GM18520 (cell line): ENCODE data around the gene CHST7.
"Not testable (repeated sequence)": the region's sequence is repeated elsewhere in the genome, so short reads cannot be mapped to it uniquely, and the experiment has no call there.

ENCODE experiments used
- ATAC-seq: cut with Tn5 transposase; IDR thresholded peaks from one replicate; pipeline ENCODE4 v1.9.1; 2021; ENCODE audit not compliant: unreplicated experiment

Gene CHST7

DNA sequence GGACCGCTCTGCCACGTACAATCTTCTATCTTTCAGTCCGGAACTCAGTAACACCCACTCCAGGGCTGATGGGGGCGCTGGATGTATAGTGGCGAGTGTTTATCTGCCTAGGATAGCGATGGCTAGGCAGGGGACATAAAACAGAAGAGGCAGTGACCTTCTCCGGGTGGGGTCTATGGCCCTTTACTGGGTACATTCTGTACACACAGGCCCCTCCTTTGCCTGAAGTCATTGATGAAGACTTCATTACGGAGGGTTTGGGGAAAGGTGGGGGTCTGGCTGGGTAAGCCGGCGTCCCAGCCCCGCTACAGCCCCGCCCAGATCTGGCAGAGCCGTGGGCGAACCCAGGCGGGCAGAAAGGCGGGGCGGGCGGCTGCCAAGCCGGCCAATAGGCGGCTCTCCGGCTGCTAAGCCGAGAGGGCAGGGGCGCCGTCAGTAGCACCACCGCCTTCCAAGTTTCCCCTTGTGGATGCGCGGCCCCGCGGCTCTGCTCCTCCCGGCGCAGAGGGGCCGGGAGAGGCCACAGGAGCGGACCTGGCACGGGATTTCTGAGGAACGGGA, at the start of gene CHST7:
Gene CHST7, plus strand, starts transcription at position 435 of the 561 bp plus-strand sequence. CDS start 167 bp downstream, outside the sequence.
- no peak for ATAC-seq

- not testable (repeated sequence) for ATAC-seq
Observed at GRCh38 chrX:46528640-46529039, 44.9 kb upstream of the CHST7 start.

GRCh38 chrX:46529740-46530403, 43.7 kb upstream of the CHST7 start:
- ATAC-seq = not testable (repeated sequence)

DNA sequence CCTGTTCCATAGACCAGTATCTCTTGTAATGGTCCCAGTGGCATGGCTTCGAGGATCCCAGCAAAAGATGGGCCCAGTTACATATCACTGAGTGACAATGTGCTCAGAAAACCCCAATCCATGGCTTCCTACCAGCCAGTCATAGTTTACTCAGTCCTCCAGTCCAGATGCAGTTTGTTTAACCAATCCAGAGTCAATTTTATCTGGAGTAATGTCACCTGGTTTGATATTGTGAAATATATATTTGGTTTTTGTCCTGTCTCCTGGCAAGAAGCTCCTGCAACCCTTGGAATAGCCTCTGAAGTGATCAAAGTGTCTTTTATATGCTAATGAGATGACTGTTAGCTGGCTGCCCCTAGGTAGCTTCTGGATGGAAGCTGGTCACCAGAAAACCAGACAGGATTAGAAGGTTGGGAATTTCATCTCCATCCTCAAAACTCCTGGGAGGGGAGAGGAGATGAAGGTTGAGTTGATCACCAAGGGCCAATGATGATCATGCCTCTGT, 43.1 kb upstream of the CHST7 start:
- ATAC-seq = not testable (repeated sequence)

DNA sequence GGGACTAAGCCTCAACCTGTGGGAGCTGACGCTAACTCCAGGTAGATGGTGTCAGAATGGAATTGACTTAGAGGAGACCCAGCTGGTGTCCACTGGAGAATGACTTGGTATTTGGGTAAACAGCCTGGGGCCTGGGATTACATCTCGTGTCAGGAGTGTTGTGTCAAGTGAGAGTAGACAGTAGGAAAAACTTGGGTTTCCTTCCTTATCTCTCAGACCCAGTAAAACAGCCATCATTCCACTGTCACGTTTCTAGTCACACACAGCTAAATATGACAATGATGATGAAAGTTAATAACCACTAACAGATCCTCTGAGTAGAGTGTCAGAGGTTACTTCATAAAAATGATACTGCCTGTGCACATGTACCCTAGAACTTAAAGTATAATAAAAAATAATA, 42.1 kb upstream of the CHST7 start:
- no peak for ATAC-seq

- no peak for ATAC-seq
Observed at GRCh38 chrX:46543441-46543840, 30.1 kb upstream of the CHST7 start.

DNA sequence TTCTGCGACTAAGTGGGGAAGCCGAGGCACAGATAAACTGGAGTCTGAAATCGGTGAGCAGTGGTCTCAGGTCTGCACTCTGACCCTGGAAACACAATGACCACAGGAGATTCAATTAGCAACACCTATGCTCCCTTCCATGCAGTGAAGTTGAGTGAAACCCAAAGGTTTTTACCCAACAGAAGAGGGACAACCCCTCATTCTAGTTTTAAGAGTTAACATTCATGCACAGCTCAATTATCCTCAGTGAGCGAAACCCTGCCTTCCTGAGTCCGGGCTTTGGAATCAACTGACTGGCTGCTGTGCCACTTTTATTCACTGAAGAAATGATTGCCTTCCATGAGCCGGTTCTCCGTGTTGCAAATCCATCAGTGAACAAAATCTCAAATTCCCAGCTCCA, 29.0 kb upstream of the CHST7 start:
- ATAC-seq = not testable (repeated sequence)

GRCh38 chrX:46545111-46546005, 28.2 kb upstream of the CHST7 start, which contains the start of gene ZNF674:
TSS of gene ZNF674 (minus strand) at chrX:46545421. CDS start at chrX:46542087, 3,334 bp downstream.
- peak; percentile 81 for ATAC-seq

DNA sequence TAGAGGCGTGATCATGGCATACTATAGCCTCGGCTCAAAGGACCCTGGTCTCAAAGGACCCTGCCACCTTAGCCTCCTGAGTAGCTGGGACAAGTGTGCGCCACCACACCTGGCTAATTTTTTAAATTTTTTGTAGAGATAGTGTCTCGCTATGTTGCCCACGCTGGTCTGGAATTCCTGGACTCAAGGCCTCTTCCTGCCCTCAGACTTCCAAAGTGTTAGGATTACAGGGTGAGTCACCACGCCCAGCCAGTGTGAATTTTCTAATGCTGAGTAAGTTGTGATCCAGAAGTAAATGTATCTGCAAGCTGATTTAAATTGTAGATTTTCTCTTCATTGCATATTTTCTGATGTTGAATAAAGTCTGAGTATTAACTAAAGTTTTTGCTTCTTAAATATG, 25.7 kb upstream of the CHST7 start:
- no peak for ATAC-seq

- no peak for ATAC-seq
Observed at GRCh38 chrX:46549914-46550313, 23.7 kb upstream of the CHST7 start.

GRCh38 chrX:46551494-46552128, 22.0 kb upstream of the CHST7 start:
- ATAC-seq = no peak

- ATAC-seq = no peak
Observed at GRCh38 chrX:46553935-46554334, 19.6 kb upstream of the CHST7 start.

- ATAC-seq = no peak
Observed at GRCh38 chrX:46554942-46555341, 18.6 kb upstream of the CHST7 start.

- no peak for ATAC-seq
Observed at GRCh38 chrX:46559062-46559461, 14.5 kb upstream of the CHST7 start.

- peak; percentile 98 for ATAC-seq
Observed at GRCh38 chrX:46561824-46562657, 11.5 kb upstream of the CHST7 start.

DNA sequence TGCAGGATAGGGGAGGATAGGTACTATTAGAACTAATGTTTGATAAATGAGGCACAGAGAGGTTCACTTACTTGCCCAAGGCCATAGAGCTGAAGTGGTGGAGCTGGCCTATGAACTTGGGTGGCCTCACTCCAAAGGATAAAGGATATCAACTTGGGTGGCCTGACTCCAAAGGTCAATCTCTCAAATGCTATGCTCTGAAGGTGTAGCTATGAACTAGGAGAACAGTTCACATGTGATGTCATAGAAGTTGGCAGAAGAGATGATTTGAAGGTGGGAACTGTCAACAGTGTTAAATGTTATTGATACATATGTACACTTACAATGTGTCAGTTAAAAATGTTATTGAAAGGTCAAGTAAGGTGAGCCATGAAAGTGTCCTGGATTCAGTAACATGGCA, 6.2 kb upstream of the CHST7 start:
- no peak for ATAC-seq

- no peak for ATAC-seq
Observed at GRCh38 chrX:46569621-46570020, 3.9 kb upstream of the CHST7 start.

DNA sequence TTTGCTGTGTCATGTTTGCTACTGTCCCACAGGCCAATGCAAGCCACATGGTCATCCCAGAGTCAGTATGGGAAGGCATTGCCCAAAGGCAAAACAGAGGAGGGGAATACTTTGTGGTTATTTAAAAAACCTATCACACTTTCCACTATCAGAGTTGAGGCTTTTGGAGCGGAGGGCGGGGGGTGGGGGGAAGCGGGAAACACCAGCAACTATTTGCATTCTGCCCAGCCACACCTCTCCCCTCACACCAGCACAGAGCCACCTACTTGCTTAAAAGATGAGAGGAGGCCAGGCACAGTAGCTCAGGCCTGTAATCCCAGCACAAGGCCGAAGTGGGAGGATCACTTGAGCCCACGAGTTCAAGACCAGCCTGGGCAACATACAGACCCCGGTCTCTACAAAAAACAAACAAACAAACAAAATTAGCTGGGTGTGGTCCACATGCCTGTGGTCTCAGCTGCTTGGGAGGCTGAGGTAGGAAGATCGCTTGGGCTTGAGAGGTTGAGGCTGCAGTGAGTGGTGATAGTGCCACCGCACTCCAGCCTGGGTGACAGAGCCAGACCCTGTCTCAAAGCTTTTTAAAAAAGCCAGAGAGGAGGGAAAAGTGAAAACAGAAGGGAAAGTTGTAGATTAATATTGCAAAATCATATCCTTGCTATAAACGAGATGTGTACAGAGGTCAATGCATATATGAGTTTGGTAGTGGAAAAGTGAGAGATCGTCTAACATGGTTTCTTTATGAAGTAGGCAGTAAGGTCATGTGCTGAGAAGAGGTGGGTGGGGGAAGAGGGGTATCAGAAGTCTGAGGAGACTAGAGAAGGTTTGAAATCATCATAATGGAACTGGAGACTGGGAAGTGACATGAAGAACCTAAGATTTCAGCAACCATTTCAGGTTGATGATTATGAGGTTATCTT, 1.9 kb upstream of the CHST7 start:
- no peak for ATAC-seq

DNA sequence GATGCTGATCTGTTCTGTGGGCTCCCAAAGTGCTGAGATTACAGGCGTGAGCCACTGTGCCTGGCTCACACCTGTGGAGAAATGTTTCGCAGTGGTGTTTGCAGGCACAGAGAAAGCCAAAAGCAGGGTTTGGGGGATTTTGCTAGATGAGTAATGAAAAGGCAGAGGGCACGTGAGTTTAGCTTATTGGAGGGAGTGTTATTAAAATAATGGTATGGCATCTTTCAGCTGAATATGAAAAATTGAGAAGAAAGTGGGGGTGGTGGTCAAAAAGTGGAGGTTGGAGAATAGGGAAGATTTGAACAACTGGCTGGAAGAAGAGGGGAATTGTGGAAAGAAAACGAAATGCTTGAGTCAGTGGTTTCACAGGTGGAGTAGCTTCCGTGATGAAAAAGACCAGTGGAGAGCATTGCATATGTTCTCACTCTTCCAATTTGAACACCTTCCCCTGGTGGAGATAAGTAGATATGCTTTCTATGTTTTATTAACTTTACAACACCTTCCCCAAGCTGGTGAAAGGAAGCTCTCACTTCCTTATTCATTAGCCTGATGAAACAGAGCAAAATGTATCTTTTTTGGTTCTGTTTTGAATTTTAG, 1.1 kb upstream of the CHST7 start:
- ATAC-seq = peak; percentile 29
